Stimulated activated CD8-positive, alpha-beta memory T cell treated with anti-CD3 and anti-CD28 coated beads, Interleukin-12 subunit alpha, Interleukin-12 subunit beta, amount 100 ng/mL, for 1 hour (primary cell): ENCODE results near the gene TTF1.
A peak's percentile ranks its signal among the peaks of the same experiment; 100 is the strongest.
"Not testable (repeated sequence)": the region's sequence is repeated elsewhere in the genome, so short reads cannot be mapped to it uniquely, and the experiment has no call there.

Experiments used
- DNase-seq: peaks from one replicate; pipeline ENCODE4 v3.0.0-alpha.2; 2020; ENCODE audit warnings: low read depth

Gene TTF1

DNA sequence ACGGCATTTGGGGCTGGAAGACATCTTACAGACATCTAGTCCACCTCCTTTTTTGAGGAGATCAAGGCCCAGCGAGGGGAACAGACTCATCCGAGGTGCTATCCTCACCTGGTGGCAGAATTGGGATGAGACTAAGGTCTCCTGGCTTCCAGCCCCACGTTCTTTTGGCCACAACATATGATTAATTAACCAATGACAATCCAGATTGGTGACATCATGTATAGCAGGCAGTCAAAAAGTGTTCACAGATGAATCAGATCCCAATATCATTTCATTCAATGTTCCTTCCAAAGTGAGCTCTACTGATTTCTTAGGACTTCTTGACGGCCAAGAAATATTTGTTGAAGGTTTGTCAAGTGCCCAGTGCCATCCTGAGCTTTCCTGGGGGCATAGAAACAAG is 7.3 kb upstream of the TTF1 start:
- no peak for DNase-seq

DNA sequence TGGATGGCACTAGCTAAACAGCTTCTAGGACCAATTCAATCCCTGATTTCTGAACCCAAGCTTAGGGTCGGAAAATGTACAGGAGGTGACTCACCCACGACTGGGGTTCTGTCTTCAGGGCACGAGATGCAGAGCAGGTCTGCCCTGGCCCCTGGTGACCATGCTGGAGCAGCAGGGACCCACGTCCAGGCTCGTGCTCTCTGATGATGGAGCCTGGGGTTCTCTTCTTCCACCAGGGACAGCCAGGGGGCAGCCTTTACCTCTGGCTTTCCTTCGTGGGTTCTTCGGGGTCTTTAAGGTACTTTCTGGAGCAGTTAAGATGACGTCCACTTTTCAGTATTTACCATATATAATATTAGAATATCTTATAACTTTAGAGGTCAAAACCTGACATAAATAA is 5.4 kb upstream of the TTF1 start:
- DNase-seq: no peak

- DNase-seq: peak; percentile 30
Measured at GRCh38 chr9:132411091-132411508, 4.5 kb upstream of the TTF1 start.

DNA sequence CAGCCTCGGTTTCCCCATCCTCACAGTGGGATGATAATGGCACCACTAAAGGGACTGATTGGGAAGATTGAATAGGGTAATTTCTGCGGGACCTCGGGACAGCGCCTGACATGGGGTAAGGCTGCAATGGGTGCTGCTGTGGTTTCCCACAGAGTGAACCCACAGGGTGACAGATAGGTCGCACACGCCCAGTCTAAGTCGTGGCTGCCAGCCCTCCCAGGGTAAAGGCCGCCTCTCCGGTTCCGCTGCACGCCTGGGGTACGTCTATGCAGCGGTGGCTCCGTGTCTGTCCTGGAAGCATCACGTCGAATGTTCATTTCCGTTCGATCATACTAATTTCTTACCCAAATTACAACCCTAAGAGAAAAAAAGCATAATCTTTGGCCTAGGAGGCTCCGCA is 4.0 kb upstream of the TTF1 start:
- DNase-seq: no peak

DNA sequence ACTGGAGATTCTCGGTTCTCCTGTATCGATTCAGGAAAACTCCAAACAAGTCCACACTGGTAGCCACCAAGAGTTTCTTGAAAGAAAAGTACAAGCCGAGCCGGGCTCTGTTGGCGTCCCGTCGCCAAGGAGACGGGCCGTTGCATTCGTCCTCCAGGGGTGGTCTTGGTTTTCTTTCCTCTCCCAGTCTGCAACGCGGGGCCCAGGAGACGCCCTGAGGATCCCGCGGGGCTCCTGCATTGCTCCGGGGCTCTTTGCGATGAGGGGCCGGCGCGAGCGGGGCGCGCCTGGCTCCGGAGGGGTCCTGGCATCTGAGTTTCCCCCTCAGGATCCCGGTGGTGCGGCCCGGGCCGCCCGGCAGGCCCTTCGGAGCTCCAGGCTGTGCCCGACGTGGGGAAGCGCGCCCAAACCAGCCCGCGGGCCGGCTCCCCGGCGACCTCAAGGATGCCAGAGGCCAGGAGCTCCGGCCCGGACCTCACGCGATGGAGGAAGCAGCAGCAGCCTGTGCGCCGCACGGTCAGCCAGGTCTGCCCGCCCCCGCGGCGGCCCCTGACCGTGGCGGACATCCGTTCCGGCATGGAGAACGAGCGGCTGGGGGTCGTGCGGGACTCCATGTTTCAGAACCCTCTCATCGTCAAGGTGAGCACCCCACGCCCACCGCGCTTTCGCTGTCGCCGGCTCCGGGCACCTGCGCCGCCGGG is 3.3 kb upstream of the TTF1 start, which contains the start of gene CFAP77:
CFAP77 (plus strand) TSS at position 384 of the 701 bp plus-strand sequence; CDS start at position 445, 61 bp downstream.
- DNase-seq: no peak

DNA sequence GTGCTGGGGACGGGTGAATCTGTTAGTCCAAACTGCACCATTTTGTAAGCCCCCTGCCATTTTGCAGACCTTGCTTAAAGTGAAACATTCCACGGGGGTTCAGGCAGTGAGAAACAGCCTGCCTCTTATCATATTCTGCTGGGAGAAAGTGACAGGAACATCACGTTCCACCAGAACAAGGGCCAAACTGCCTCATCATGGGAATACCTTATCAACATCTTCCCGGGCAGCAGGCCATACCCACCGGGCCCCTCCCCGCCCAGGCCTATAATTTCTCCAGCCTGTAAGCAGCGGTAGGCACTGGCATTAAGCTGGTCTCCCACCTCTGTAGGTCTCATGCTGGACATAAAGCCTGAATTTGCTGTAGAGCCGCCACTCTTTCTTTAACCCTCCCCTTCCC is 1.9 kb upstream of the TTF1 start:
- DNase-seq: no peak

- no peak for DNase-seq
Measured at GRCh38 chr9:132407196-132407595, 556 bp upstream of the TTF1 start.

DNA sequence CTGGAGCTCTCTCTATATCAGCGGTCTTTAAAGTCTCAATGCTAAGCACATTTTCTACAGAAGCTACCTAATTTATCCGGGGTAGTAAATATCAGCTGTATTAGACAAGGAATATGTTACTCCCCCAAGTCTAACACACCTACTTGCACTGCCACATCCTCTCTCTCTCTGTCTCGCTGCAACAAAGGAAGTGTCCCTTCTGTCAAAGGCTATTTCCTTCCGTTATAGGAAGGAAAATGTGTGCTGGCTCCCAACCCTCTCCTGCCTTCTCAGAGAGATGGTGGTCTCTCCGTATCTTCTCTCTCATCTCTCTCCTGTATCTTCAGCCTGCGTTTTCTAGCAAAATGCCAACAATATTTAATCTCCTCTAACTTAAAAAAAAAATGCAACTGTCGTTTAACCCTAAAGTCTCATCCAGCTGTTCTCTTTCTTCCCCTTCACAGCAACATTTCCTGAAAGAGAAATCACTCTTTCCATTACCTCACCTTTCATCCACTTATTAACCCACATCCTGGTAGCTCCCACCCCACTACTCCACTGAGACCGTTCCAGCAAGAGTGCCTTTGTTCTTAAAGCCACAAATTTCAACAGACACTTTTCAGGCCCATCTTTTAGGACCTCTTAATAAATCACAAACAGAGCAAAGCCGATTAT is 2.3 kb downstream of the TTF1 start:
- no peak for DNase-seq

GRCh38 chr9:132401824-132402223 is 4.8 kb downstream of the TTF1 start:
- DNase-seq: no peak

GRCh38 chr9:132395560-132395959 is 11.1 kb downstream of the TTF1 start:
- no peak for DNase-seq

GRCh38 chr9:132391449-132391848 is 15.2 kb downstream of the TTF1 start:
- no peak for DNase-seq

- no peak for DNase-seq
Measured at GRCh38 chr9:132390966-132391365, 15.7 kb downstream of the TTF1 start.

- DNase-seq: no peak
Measured at GRCh38 chr9:132387133-132387532, 19.5 kb downstream of the TTF1 start.

DNA sequence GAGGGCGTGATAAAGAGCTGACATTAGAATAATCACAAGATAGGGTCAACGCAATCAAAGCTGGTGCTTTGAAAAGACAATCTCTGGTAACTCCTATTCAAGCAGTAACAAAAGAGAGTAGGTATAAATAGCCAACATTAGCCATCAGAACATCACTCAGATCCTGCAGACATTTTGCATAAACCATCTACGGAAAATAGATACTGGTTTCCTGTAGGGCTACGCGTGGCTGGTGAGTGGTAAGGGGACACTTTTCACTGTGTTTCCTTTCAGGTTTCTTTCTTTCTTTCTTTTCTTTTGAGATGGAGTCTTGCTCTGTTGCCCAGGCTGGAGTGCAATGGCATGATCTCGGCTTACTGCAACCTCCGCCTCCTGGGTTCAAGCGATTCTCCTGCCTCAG is 22.3 kb downstream of the TTF1 start:
- no peak for DNase-seq

- DNase-seq: no peak
Measured at GRCh38 chr9:132383462-132383883, 23.2 kb downstream of the TTF1 start.

- no peak for DNase-seq
Measured at GRCh38 chr9:132381966-132382541, 24.6 kb downstream of the TTF1 start.

DNA sequence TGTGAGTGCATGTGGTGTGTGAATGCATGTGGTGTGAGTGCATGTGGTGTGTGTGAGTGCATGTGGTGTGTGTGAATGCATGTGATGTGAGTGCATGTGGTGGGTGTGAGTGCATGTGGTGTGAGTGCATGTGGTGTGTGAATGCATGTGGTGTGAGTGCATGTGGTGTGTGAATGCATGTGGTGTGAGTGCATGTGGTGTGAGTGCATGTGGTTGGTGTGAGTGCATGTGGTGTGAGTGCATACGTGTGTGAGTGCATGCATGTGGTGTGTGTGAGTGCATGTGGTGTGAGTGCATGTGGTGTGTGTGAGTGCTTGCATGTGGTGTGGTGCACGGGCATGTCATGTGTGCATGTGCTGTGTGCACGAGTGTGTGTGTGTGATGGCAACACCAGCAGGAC is 28.2 kb downstream of the TTF1 start:
- not testable (repeated sequence) for DNase-seq

DNA sequence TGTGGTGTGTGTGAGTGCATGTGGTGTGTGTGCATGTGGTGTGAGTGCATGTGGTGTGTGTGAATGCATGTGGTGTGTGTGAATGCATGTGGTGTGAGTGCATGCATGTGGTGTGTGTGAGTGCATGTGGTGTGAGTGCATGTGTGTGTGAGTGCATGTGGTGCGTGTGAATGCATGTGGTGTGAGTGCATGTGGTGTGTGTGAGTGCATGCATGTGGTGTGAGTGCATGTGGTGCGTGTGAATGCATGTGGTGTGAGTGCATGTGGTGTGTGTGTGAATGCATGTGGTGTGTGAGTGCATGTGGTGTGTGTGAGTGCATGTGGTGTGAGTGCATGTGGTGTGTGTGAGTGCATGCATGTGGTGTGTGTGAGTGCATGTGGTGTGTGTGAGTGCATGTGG is 28.9 kb downstream of the TTF1 start:
- DNase-seq: not testable (repeated sequence)

DNA sequence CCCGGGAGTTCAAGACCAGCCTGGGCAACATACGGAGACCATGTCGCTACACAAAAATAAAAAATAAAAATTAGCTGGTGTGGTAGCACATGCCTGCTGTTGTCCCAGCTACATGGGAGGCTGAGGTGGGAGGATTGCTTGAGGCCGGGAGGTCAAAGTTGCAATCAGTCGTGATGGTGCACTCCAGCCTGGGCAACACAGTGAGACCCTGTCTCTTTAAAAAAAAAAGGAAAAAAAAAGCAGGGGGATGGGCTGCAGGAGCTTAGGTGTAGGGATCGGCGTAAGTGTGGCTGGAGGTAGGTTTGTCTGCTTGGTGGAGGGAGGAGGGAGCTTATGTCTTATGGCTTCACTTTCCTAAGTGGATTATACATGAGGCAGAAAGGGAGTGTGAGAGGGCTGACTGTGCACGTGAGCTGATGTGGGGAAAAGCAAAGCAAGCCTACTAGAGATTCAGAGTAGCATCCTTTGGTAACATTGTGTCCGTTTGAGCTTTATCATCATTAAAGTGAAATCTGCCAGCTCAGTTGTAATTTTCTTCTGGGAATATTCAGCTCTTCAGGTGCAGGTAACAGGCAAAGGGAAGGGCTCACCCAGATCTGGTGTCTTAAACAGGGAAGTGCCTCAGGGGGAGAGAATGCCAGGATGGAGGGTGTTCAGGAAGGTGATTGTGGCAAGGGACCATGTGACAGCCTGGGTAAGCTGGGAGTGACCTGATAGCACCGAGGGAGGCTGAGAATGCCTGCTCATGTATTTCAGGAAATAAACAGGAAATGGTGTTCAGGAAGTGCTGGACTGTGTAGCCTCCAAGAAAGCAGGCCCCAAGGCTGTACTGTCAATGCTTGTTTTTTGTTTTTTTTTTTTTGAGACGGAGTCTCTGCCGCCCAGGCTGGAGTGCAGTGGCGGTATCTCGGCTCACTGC is 34.2 kb downstream of the TTF1 start:
- DNase-seq: no peak

DNA sequence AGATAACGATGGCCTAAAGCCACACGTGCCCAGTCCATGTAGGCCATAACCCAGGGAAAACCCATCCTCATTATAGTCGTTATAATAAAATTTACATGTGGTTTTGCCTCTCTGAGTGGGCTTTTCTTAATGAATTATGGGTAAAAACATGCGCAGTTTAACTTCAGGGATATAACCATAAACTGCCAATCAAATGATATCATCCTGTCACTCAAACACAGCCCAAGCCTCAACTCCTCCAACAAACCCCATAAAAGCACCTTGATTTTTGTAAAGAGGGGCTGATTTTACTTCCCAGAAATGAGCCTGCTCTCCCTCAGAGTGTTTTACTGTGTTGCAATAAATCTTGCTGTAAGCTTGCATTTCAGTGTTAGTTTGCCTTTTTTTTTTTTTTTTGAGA is 36.0 kb downstream of the TTF1 start:
- DNase-seq: no peak

DNA sequence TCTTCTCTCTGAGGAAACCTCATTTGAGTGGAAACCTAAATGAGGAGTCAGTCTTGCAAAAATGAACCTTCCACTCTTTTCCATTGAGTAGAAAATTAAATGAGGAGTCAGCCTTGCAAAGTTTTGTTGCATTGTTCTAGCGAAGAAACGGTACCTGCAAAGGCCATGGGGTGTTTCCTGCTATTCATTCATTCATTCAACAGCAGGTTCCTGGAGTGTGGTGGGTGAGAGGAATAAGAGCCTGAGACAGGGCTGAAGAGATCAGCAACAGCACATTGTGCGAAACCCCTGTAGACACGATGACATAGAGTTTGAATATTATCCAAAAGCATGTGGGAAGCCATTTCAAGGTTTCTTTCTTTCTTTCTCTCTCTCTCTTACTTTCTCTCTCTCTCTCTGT is 37.2 kb downstream of the TTF1 start:
- no peak for DNase-seq

DNA sequence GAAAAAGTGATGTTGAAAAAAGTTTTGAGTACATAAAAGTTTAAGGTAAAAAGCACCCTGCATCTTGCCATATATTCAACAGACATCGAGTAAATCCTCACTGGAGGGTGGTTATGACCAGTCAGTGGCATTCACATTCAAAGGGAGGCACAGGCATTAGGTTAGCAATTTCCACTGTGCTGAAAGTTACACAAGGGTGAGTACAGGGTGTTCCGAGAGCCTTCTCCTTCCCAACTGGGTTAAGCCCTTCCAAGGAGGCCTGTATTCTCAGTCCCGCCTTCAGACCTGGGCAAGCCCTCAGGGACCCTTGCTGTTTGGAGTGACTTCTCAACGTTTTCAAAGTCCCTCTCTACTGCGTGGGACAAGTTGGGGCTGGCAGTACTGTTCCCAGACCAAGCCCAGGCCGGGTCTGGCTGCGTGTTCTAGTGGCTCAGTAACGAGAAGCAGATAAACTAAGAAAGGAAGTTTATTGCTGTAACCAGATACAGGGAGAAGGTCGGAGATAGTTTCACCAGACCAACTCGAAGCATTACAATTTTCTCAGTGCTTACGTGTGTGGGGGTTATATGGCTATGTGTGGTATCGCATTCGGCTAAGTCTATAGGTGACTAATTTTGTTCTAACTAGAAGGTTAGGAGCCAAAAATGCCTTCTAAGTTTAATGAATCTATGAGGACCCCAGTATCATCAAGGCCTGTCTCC is 38.9 kb downstream of the TTF1 start:
- DNase-seq: no peak
